NCI-H187 (cell line): ENCODE measurements around the gene DBNDD1.

Experiments
- DNase-seq, 2 experiments: peaks; one replicate each; lab custom pipeline; 2025; lab: John Stamatoyannopoulos, UW

The DBNDD1 gene

GRCh38 chr16:90035902-90036301 is 16.6 kb upstream of the DBNDD1 start:
- no peak for DNase-seq

GRCh38 chr16:90034504-90034903 is 15.2 kb upstream of the DBNDD1 start:
- no peak for DNase-seq

- no peak for DNase-seq
Observed at GRCh38 chr16:90033387-90033786, 14.1 kb upstream of the DBNDD1 start.

- no peak for DNase-seq
Observed at GRCh38 chr16:90032674-90033331, 13.5 kb upstream of the DBNDD1 start.

- DNase-seq = no peak
Observed at GRCh38 chr16:90031931-90032673, 12.8 kb upstream of the DBNDD1 start.

- DNase-seq = no peak
Observed at GRCh38 chr16:90031186-90031930, 12.1 kb upstream of the DBNDD1 start.

GRCh38 chr16:90028985-90029384 is 9.7 kb upstream of the DBNDD1 start:
- no peak for DNase-seq

- DNase-seq = no peak
Observed at GRCh38 chr16:90027611-90028010, 8.4 kb upstream of the DBNDD1 start.

- no peak for DNase-seq
Observed at GRCh38 chr16:90026135-90026534, 6.9 kb upstream of the DBNDD1 start.

- DNase-seq = no peak
Observed at GRCh38 chr16:90023078-90023447, 3.8 kb upstream of the DBNDD1 start.

GRCh38 chr16:90022209-90023077 is 3.2 kb upstream of the DBNDD1 start:
- DNase-seq = peak; percentile 40 to 72

- DNase-seq = no peak
Observed at GRCh38 chr16:90020838-90021382, 1.7 kb upstream of the DBNDD1 start.

- no peak for DNase-seq
Observed at GRCh38 chr16:90020260-90020837, 1.1 kb upstream of the DBNDD1 start.

- DNase-seq = peak; percentile 5 to 20
Observed at GRCh38 chr16:90019543-90020259, 445 bp upstream of the DBNDD1 start.

- DNase-seq = no peak
Observed at GRCh38 chr16:90018297-90018651, 982 bp downstream of the DBNDD1 start.

GRCh38 chr16:90016339-90016950 is 2.8 kb downstream of the DBNDD1 start:
- no peak for DNase-seq

- no peak for DNase-seq
Observed at GRCh38 chr16:90015586-90016338, 3.5 kb downstream of the DBNDD1 start.

- no peak for DNase-seq
Observed at GRCh38 chr16:90012991-90013745, 6.1 kb downstream of the DBNDD1 start.
